ENCODE measurements around the gene PTPRN2. TPM values are rescaled to one million over a fixed set of nuclear protein-coding genes. Genes with fewer than 3 reads are reported as not detected.

Gene PTPRN2
- total and polyA plus RNA-seq, 7 donors = 3.2 to 7.1 (median 5.5) TPM

DNA sequence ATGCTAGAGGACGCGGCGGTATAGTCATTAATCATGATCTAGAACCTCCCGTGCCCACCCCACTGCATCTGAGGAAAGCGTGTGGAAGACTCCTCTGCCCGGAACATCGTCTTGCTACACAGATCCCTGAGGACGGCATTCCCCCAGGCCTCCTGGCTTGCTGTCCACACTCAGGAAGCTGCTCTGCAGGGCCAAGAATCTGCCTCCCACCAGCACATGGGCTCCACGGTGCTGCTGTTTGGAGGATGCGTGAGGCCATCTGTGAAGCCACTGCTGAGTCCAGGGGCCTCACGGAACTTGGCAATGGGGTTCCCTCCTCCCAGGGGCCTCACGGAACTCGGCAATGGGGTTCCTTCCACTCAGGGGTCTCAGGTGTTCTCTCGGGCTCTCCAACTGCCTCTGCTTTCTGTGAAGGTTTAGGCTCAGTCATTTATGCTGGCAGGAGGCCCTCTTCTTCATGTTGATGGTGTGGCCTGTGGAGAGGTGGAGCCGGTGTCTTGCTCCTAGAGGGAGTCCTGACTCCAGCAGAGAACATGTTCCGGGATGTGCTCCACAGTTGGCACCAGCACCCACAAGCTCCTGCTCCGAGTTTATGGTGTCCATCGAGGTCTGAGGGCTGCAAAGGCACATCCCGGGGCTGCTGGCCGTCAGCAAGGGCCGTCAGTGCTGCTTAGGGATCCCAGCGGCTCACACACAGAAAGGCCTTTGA, 977.5 kb downstream of the PTPRN2 start:
- TF ChIP-seq POLR2AphosphoS5 (IDR thresholded peaks at IDR 0.05) (no peak), EP300 (IDR thresholded peaks at IDR 0.05) (no peak), POLR2A (IDR thresholded peaks at IDR 0.05) (no peak), CTCF (IDR thresholded peaks at IDR 0.05) (no peak)
- 92 to 93% methylated on average over 22 of the region's 22 CpGs for WGBS, 2 donors

DNA sequence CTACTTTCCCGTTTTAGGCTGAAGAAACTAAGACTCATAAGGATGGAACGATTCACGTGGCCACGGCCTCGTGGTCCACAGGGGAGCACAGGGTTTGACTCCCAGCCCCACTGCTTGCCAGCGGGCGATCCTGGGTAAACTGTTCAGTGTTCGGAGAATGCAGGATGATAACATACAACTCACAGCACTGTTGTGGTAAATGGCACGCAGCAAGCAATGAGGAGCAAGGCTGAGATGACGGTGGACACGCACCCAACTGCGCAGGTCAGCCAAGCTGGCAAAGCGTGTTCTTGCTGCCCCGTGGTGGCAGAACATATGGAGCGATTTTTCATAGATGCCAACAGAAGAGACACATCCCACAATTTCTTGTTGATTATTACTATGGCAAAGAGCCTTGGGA, 978.1 kb downstream of the PTPRN2 start:
- no peak overlapping the region for H3K27ac ChIP-seq
- no peaks in the 10 kb centered on the region for H3K36me3 ChIP-seq
- WGBS, 2 donors = 95 to 96% methylated on average over 15 of the region's 15 CpGs
- no peak overlapping the region for H3K4me3 ChIP-seq
- intact Hi-C loops (cut with DNase I) = no loop called here
- DNase-seq = peak; percentile 48
- peaks cover 0 to 8% (median 0%) of the 10 kb centered on the region in 3 donors for H3K27me3 ChIP-seq
- H3K4me1 ChIP-seq = peaks cover 0 to 19% (median 6%) of the 10 kb centered on the region in 4 donors
- TF ChIP-seq EP300 (IDR thresholded peaks at IDR 0.05) = no peak
- TF ChIP-seq POLR2AphosphoS5 (IDR thresholded peaks at IDR 0.05) = no peak
- no peak for TF ChIP-seq CTCF (IDR thresholded peaks at IDR 0.05)
- no peak for TF ChIP-seq POLR2A (IDR thresholded peaks at IDR 0.05)
- H3K9me3 ChIP-seq = no peaks in the 10 kb centered on the region

More for the DNA sequence above, 977.5 kb downstream of the PTPRN2 start:
- H3K36me3 ChIP-seq = no peaks in the 10 kb centered on the region
- no peaks in the 10 kb centered on the region for H3K9me3 ChIP-seq
- peak; percentile 43 for DNase-seq
- intact Hi-C loops (cut with DNase I) = no loop called here
- peaks cover 0 to 8% (median 0%) of the 10 kb centered on the region in 3 donors for H3K27me3 ChIP-seq
- no peak overlapping the region for H3K27ac ChIP-seq
- H3K4me1 ChIP-seq = peaks cover 0 to 19% (median 6%) of the 10 kb centered on the region in 4 donors
- no peak overlapping the region for H3K4me3 ChIP-seq

DNA sequence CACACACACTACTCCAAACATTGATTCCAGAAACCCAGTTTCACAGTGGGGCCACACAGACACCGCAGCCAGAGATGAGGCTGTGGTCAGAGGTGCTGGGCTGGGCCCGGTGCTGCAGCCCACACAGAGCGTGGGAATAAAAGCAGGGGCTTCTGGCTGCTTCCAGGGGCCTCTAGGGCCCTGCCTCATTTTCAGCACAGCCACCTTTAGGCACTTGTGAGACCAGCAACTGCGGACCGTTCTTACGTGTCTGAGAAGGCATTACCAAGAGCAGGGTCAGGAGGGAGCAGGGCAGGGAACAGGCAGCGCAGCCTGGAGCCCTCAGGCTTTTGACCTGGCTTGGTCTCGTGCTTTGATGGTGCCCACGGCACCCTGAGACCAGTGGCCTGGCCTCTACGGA, 980.4 kb downstream of the PTPRN2 start:
- no peak overlapping the region for H3K4me3 ChIP-seq
- TF ChIP-seq EP300 (IDR thresholded peaks at IDR 0.05) (no peak), CTCF (IDR thresholded peaks at IDR 0.05) (no peak), POLR2AphosphoS5 (IDR thresholded peaks at IDR 0.05) (no peak), POLR2A (IDR thresholded peaks at IDR 0.05) (no peak)
- H3K9me3 ChIP-seq = no peaks in the 10 kb centered on the region
- intact Hi-C loops (cut with DNase I) = no loop called here
- H3K27ac ChIP-seq = no peak overlapping the region
- no peaks in the 10 kb centered on the region for H3K4me1 ChIP-seq
- 88 to 93% methylated on average over 10 of the region's 10 CpGs for WGBS, 2 donors
- peaks cover 0 to 8% (median 0%) of the 10 kb centered on the region in 3 donors for H3K27me3 ChIP-seq
- no peak for DNase-seq
- no peaks in the 10 kb centered on the region for H3K36me3 ChIP-seq

GRCh38 chr7:157606140-157606539, 981.5 kb downstream of the PTPRN2 start:
- WGBS, 2 donors = 52 to 62% methylated on average over 9 of the region's 9 CpGs
- H3K9me3 ChIP-seq = no peaks in the 10 kb centered on the region
- H3K4me1 ChIP-seq = no peaks in the 10 kb centered on the region
- no peak for DNase-seq
- H3K27ac ChIP-seq = no peak overlapping the region
- no peak overlapping the region for H3K4me3 ChIP-seq
- no peak for TF ChIP-seq CTCF (IDR thresholded peaks at IDR 0.05)
- TF ChIP-seq EP300 (IDR thresholded peaks at IDR 0.05) = no peak
- no peak for TF ChIP-seq POLR2A (IDR thresholded peaks at IDR 0.05)
- TF ChIP-seq POLR2AphosphoS5 (IDR thresholded peaks at IDR 0.05) = no peak
- H3K27me3 ChIP-seq = peaks cover 0 to 8% (median 0%) of the 10 kb centered on the region in 3 donors
- intact Hi-C loops (cut with DNase I) = no loop called here
- H3K36me3 ChIP-seq = no peaks in the 10 kb centered on the region

All from sigmoid colon (tissue), 7 donors.